Activated B cell treated with CpG ODN at 0.5 μM for 24 hours (primary cell): ENCODE measurements around the gene VAMP8. TPM values are rescaled to one million over a fixed set of nuclear protein-coding genes. Genes with fewer than 3 reads are reported as not detected.

Experiments used
- ATAC-seq: fragments of 200-7000 bp; cut with Tn5 transposase; one replicate; pipeline ENCODE4 v1.10.0; 2021; ENCODE audit warnings: low read depth, mild to moderate bottlenecking, moderate library complexity
- CTCF ChIA-PET: fragments of 350-600 bp; sonication (Branson Sonifier 250); formaldehyde crosslinking; loops from one replicate; lab custom pipeline; 2021; ENCODE audit warnings: antibody characterized with exemption; lab: Charles Lee
- POLR2A ChIA-PET: fragments of 350-600 bp; sonication (Branson Sonifier 250); formaldehyde crosslinking; loops from one replicate; lab custom pipeline; 2021; ENCODE audit warnings: antibody characterized with exemption; lab: Charles Lee
- DNase-seq: peaks from one replicate; pipeline ENCODE4 v3.0.0; 2022
- H3K27ac Mint-ChIP-seq: one replicate; pipeline ENCODE4 v1.8.0; 2020; ENCODE audit warnings: mixed read lengths
- H3K27me3 Mint-ChIP-seq: one replicate; pipeline ENCODE4 v1.8.0; 2021; ENCODE audit warnings: mixed read lengths
- H3K36me3 Mint-ChIP-seq: one replicate; pipeline ENCODE4 v1.8.0; 2021; ENCODE audit warnings: low read depth, mixed read lengths
- H3K4me1 Mint-ChIP-seq: one replicate; pipeline ENCODE4 v1.8.0; 2021; ENCODE audit warnings: mixed read lengths
- H3K4me3 Mint-ChIP-seq: one replicate; pipeline ENCODE4 v1.8.0; 2020; ENCODE audit warnings: mild to moderate bottlenecking, mixed read lengths
- H3K9me3 Mint-ChIP-seq: one replicate; pipeline ENCODE4 v1.8.0; 2020; ENCODE audit warnings: mixed read lengths
- intact Hi-C: fragments of 100-400 bp; cut with micrococcal nuclease; formaldehyde crosslinking; loops from one replicate; pipeline ENCODE4 v1.15.1; 2024
- total RNA-seq: library from RNA; stranded (reverse); gene quantifications from 2 replicates; pipeline ENCODE4 v1.2.3, GENCODE V29; 2022
- TF ChIP-seq, protein P1 (sequence below): fragments of 200-600 bp; IDR thresholded peaks from one replicate; pipeline ENCODE4 v1.8.0; 2022; ENCODE audit warnings: antibody characterized with exemption, mild to moderate bottlenecking

The VAMP8 gene
- total RNA-seq, 1 donor from 2014 or later, result 128 TPM

DNA sequence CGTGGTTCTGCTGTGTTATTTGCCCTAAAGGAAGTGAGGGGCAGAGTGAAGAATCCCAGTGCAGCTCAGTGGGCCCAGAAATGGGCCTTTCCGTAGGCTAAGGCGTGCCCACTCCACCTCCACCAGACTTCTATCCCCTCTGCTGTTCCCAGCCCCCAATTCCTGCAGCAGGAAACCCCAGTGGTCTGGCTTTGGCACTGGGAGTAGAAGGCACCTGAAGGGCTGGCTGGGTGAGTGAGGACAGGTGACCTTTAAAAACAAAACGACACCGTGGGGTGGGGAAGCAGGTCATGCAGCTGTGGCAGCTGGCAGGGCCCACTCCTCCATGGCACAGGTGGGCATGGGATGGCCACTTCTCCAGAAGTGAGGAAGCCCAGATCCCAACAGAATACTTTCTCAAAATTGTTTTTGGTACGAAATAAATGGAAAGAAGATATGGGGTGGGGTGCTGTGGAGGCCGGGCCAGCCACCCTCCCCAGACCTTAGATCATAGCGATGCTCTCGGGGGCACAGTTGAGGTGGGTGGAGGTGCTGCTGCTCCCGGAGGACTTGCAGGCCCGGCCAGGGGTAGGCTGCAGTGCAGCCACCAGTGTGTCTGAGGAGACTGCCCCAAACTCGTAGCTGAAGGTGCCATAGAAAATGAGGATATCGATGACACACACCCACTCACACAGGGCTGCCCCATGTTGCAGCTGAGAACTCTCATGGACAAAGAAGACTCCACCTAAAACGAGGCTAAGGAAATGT, 21.4 kb downstream of the VAMP8 start:
- POLR2A ChIA-PET, result interaction anchor here (0.6 kb wide), 1 partner anchor 206 kb away, joined by 3 read pairs; no protein-coding TSS in a partner anchor
- TF ChIP-seq, protein P1, sequence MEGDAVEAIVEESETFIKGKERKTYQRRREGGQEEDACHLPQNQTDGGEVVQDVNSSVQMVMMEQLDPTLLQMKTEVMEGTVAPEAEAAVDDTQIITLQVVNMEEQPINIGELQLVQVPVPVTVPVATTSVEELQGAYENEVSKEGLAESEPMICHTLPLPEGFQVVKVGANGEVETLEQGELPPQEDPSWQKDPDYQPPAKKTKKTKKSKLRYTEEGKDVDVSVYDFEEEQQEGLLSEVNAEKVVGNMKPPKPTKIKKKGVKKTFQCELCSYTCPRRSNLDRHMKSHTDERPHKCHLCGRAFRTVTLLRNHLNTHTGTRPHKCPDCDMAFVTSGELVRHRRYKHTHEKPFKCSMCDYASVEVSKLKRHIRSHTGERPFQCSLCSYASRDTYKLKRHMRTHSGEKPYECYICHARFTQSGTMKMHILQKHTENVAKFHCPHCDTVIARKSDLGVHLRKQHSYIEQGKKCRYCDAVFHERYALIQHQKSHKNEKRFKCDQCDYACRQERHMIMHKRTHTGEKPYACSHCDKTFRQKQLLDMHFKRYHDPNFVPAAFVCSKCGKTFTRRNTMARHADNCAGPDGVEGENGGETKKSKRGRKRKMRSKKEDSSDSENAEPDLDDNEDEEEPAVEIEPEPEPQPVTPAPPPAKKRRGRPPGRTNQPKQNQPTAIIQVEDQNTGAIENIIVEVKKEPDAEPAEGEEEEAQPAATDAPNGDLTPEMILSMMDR, result no peak
- Mint-ChIP-seq H3K4me1 (peaks cover 51% of the 10 kb centered on the region), H3K27ac (no peak overlapping the region), H3K9me3 (no peaks in the 10 kb centered on the region), H3K4me3 (no peak overlapping the region), H3K27me3 (no peaks in the 10 kb centered on the region), H3K36me3 (peaks cover 52% of the 10 kb centered on the region)
- CTCF ChIA-PET, result no interaction called here
- no peak for DNase-seq
- ATAC-seq, result no peak
- intact Hi-C loops, result no loop called here

DNA sequence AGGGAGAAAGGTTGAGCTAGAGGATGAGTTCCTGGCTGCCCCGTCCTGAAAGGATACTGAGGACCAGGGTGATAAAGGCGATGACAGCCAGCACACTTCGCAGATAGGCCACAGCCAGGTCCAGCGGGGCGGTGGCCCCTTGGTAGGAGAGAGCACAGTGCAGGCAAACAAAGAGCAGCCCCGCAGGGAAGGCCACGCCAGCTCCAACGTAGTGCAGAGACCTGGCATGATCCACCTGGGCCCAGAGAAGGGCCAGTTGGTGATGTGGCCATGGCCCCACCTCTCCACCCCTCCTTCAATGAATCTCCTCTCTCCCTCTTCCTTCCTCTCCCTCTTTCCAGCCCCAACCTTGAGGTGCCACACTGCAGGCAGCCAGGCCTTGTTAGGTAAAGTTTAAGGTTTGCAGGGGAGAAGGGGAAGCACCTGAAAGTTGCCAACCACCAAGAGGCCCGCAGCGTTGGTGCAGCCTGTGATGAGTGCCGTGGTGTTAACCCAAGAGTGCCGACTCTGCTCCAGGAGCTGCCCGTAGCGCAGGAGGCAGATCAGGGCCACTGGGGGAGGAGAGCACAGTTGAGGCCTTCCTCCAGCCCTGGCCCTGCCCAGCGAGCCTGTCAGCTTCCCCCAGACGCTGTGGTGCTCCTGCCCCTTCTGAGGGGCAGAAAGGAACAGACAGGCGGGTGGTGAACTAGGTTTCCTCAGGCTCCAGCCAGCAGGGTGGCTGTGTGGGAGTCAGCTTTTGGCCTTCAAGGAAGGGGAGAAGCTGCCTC, 22.3 kb downstream of the VAMP8 start:
- Mint-ChIP-seq H3K27me3 (no peaks in the 10 kb centered on the region), H3K27ac (no peak overlapping the region), H3K9me3 (no peaks in the 10 kb centered on the region), H3K4me3 (no peak overlapping the region), H3K4me1 (peaks cover 50% of the 10 kb centered on the region), H3K36me3 (peaks cover 52% of the 10 kb centered on the region)
- POLR2A ChIA-PET, result interaction anchor here (0.6 to 1.5 kb wide), 6 partner anchors 12 to 207 kb away, joined by 3 to 11 read pairs (median 4); partner anchors contain the start of genes C2orf68 and GGCX
- TF ChIP-seq, protein P1, result no peak
- ATAC-seq (no peak), DNase-seq (no peak)
- CTCF ChIA-PET, result no interaction called here
- intact Hi-C loops, result no loop called here

DNA sequence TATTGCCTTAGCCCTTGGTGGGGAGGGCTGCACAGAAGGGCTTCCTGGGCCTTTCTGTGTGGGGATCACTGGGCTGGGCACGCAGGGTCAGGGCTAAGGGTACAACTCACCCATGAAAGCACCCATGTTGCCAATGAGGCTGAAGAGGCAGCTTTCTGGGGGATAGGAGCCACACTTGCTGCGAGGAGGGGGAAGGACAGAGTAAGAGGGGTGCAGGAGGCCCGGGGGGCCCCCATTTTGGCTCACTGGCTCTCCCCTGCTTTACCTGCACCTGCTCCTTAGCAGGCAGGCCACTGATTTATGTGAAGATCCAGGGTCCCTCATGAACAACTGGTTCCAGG, 22.8 kb downstream of the VAMP8 start:
- TF ChIP-seq, protein P1, result no peak
- ChIA-PET POLR2A (interaction anchor here (0.8 to 1.5 kb wide), 5 partner anchors 12 to 39 kb away, joined by 3 to 11 read pairs (median 5); partner anchors contain the start of genes C2orf68 and GGCX), CTCF (no interaction called here)
- Mint-ChIP-seq H3K27me3 (no peaks in the 10 kb centered on the region), H3K27ac (no peak overlapping the region), H3K9me3 (no peaks in the 10 kb centered on the region), H3K36me3 (peaks cover 46% of the 10 kb centered on the region), H3K4me1 (peaks cover 48% of the 10 kb centered on the region), H3K4me3 (no peak overlapping the region)
- intact Hi-C loops, result no loop called here
- ATAC-seq, result no peak
- DNase-seq, result no peak

DNA sequence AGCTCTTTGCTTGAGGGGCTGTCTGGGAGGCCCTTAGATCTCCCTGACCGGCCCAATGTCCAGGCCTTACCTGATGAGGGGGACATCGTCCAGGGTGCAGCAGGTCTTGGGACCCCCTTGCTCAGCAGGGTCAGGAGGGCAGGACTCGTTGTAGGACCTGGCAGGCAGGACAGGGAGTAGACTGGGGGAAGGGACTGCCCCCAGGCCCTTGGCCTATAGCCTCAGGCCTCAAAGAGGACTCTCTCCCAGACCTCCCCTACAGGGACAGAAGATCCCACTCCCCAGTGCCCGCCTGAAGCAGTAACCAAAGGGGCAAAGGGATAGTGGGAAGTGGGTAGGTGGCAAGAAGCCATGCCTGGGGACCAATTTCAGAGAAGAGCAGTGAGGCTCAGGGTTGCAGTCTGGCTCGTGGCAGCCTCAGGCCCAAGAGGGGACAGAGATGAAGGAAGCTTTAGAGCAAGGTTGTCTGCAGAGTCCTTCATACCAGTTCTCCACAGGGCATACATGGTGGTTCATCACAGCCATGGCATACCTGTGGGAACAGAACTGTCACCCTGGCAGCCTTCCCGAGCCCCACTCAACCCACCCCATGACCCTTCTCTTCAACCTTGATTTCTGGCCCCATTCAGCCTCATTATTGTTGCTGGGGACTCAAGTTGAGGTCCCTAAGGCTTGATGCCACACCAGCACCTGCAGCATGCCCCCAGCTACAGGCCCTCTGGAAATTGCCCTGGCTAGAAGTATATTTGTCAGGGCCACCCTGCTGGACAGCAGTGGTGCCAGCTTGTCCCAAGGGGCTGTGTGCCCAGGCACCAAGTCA, 23.8 kb downstream of the VAMP8 start:
- Mint-ChIP-seq H3K27me3 (no peaks in the 10 kb centered on the region), H3K4me1 (peaks cover 40% of the 10 kb centered on the region), H3K9me3 (no peaks in the 10 kb centered on the region), H3K27ac (peak overlapping the region; percentile 84), H3K36me3 (peaks cover 44% of the 10 kb centered on the region), H3K4me3 (peak overlapping the region; percentile 87)
- TF ChIP-seq, protein P1, result no peak
- ChIA-PET CTCF (interaction anchor here (0.6 kb wide), 1 partner anchor 181 kb away, joined by 3 read pairs; no protein-coding TSS in a partner anchor), POLR2A (interaction anchor here (1.0 to 3.5 kb wide), 9 partner anchors 11 to 182 kb away, joined by 3 to 28 read pairs (median 11); partner anchors contain the start of genes C2orf68, GGCX, MAT2A and SH2D6)
- DNase-seq, result no peak
- intact Hi-C loops, result no loop called here
- ATAC-seq, result no peak
